ENCODE data around the gene UBAC2.

Gene UBAC2

GRCh38 chr13:99310382-99311031 lies 109.9 kb downstream of the UBAC2 start:
- no peak for DNase-seq (ENCODE audit: low read depth in 1 of 2, low spot score in 1 of 2)

GRCh38 chr13:99311137-99311536 lies 110.5 kb downstream of the UBAC2 start:
- DNase-seq (ENCODE audit: low read depth in 1 of 2, low spot score in 1 of 2), result no peak

DNA sequence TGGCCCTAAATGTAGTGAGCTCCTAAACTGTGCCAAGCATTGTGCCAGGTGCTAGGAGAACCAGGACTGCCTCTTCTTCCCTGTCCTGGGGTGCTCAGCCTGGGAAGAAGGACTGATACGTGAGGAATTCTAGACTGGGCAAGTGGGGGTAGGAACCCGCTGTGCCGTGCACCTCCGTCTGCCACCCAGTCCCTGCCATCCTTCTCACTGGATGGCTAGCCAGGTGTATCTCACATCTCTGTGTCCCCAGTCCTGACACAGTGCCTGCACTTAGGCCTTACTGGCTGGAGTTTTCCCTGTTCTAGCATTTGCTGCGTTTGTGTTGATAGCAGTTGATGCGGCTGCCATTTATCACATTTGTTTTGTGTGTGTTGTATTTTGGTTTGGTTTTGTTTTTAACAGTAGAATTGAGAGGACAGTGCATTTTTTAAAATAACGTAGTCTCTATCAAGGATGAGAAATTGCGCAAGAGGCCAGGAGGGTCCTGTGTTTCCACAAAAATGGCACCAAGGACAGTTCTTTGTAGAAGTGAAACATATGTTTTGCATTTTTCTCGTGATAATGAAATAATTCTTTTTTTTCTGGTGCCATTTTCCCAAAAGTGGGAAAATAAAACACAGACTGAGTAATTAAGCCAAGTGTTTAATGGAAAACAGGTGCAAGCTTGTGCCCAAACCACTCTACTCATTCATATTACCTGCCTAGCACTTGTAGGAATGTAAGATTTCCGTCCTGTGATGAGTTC lies 111.3 kb downstream of the UBAC2 start:
- DNase-seq (ENCODE audit: low read depth in 1 of 2, low spot score in 1 of 2), result no peak

DNA sequence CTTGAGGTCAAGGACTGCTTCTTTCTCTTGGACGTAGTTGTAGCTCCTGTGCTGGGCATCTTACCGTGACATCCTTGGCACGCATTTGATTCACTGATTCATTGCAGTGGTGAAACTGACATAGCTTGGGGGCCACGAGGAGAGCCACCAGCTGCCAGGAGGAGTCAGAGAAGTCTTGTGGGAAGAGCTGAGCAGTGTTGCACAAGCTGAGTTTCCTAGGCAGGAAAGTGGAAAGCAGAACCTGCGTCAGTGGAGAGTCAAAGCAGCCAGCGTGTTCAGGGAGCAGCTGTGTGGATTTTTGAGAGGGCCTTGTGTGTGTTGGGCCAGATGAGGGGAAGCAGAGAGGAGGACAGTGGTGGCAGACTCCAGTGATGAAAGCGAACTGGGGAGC lies 111.8 kb downstream of the UBAC2 start:
- DNase-seq (ENCODE audit: low read depth in 1 of 2, low spot score in 1 of 2), result no peak

DNA sequence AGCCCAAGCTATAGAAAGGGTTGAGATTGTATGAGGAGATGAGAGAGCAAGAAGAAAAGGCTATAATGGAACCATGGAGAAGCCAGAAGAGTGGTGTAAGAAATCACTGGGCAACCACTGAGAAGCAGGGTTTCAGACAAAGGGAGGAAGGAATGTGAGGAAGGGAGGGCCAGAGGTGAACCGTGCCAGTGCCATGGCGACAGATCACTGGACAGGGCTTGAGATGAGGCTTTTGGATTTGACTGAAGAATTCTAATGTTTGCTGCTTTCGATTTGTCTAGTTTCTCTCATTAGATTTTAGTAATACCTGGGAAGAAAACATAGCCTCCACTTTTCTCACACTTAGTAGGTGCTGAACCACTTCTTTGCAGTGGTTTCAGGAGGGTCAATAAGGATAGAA lies 112.8 kb downstream of the UBAC2 start:
- DNase-seq (ENCODE audit: low read depth in 1 of 2, low spot score in 1 of 2), result no peak

- DNase-seq (ENCODE audit: low read depth in 1 of 2, low spot score in 1 of 2), result no peak
Measured at GRCh38 chr13:99313941-99314340, 113.3 kb downstream of the UBAC2 start.

DNA sequence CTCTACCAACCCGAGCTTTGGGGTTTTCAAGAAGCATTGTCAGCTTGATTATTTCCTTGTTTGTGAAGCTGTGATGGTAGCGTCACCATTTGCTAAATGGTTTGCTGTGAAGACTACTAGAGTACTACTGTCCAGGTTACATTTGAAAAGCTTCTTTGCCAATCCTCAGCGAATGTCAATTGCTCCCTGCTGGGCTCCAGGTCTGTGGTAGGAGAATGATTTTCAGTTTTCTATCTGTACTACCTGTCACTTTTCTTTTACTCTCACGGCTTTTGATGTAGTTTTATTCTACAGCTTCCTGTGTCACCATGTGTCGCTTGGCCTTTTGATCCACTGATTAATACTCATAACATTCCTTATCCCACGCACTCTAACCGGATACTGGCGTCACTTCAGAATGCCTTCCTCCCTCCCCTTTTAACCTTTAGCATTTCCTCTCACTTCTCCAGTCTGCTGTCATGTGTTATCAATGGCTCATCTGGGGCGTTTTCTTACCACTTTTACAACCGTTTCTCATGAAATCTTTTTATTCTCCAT lies 114.1 kb downstream of the UBAC2 start:
- DNase-seq (ENCODE audit: low read depth in 1 of 2, low spot score in 1 of 2), result peak in 1 of 2 donors; percentile 48

DNA sequence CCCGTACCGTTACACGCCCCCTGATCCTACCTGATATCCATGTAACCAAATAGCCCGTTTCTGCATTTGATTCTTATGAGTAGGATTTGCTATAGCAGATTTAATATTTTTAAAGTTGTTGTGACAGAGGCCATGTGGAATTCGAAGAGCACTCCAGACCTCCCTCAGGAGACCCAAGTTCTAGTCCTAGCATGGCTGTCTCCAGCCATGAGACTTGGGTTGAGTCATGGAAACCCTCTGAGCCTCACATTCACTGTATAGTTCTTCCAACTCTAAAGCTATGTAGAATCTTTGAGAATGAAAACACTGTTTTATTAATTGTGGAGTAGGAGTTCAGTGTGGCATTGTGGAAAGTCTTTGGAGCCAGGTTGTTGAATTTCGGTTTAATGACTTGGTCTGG lies 114.5 kb downstream of the UBAC2 start:
- no peak for DNase-seq (ENCODE audit: low read depth in 1 of 2, low spot score in 1 of 2)

DNA sequence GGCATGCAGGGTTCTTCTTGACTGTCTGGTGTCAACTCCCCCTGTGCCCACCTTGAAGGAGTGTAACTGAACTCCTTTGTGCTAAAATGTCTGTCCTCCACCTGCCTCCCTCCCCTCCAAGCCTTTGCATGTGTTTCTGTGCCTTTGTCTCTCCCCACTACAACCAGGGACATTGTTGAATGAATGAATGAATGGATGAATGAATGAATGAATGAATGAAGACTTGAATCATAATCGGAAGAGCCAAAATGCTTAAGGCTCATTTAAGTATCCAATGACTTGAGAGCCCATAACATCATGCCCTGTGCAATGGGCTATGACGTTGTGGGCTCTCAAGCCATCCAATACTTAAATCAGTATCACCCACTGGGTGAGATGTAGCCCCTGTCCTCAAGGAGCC lies 115.6 kb downstream of the UBAC2 start:
- no peak for DNase-seq (ENCODE audit: low read depth in 1 of 2, low spot score in 1 of 2)

- no peak for DNase-seq (ENCODE audit: low read depth in 1 of 2, low spot score in 1 of 2)
Measured at GRCh38 chr13:99316657-99317256, 116.1 kb downstream of the UBAC2 start.

GRCh38 chr13:99320693-99321481 lies 120.2 kb downstream of the UBAC2 start:
- no peak for DNase-seq (ENCODE audit: low read depth in 1 of 2, low spot score in 1 of 2)

DNA sequence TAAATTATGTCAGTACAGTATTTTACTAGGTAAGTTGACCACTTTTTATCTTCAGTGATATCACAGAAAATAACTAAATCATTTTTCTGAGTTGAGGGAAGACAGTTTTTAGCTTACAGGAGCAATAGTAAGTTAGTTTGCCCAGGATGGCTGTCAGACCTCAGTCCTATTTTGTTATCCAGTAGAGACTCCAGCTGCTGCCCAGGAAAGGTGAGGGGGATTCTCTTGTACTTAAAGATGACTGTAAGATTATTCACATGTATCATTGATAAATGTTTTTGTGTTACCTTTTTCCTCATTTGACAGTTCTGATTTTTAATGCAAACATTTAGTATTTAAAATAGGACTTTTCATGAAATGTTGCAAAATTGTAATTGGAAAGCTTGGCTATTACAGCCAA lies 121.1 kb downstream of the UBAC2 start:
- DNase-seq (ENCODE audit: low read depth in 1 of 2, low spot score in 1 of 2), result no peak

- no peak for DNase-seq (ENCODE audit: low read depth in 1 of 2, low spot score in 1 of 2)
Measured at GRCh38 chr13:99322297-99323103, 121.8 kb downstream of the UBAC2 start.

DNA sequence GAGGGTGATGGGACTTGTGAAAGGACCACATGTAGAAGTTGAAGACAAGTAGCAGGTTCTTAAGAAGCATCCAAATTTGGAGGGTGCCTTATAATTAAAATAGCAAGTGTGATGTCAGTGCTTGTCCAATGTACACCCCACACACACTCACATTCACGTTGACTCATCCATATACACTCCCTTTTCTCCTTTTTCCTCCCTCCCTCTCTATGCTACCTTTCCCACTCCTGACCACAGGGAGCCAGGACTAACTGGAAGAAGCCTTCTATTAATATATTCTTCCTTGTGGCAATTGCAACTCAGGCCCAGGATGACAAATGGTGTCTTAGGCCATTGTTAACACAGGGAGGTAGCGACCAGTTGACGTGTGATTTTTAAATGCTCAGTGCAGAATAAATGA lies 122.8 kb downstream of the UBAC2 start:
- DNase-seq (ENCODE audit: low read depth in 1 of 2, low spot score in 1 of 2), result no peak

GRCh38 chr13:99326012-99326411 lies 125.4 kb downstream of the UBAC2 start:
- no peak for DNase-seq (ENCODE audit: low read depth in 1 of 2, low spot score in 1 of 2)

DNA sequence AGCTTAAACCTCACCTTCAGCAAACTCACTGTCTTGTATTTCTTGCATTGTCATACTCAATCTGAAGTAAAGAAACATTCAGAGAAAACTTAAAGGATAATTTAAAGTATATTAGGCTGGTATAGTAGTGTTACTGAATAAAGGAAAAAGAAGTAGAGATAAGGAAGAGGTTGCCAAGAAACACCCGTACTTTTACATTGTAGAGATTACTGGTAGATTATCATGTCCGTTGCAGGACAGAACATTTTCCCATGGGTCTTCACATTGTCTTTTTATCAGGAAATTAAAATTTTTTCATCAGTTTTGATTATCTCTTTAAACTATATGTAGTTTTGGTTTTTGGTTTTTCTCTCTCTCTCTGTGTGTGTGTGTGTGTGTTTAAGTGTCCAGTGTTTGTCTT lies 126.5 kb downstream of the UBAC2 start:
- DNase-seq (ENCODE audit: low read depth in 1 of 2, low spot score in 1 of 2), result no peak

- no peak for DNase-seq (ENCODE audit: low read depth in 1 of 2, low spot score in 1 of 2)
Measured at GRCh38 chr13:99327761-99328160, 127.1 kb downstream of the UBAC2 start.

- no peak for DNase-seq (ENCODE audit: low read depth in 1 of 2, low spot score in 1 of 2)
Measured at GRCh38 chr13:99329477-99329876, 128.8 kb downstream of the UBAC2 start.

GRCh38 chr13:99330942-99331341 lies 130.3 kb downstream of the UBAC2 start:
- DNase-seq (ENCODE audit: low read depth in 1 of 2, low spot score in 1 of 2), result no peak

GRCh38 chr13:99331881-99332293 lies 131.2 kb downstream of the UBAC2 start:
- no peak for DNase-seq (ENCODE audit: low read depth in 1 of 2, low spot score in 1 of 2)

- DNase-seq (ENCODE audit: low read depth in 1 of 2, low spot score in 1 of 2), result no peak
Measured at GRCh38 chr13:99332456-99332855, 131.8 kb downstream of the UBAC2 start.

Measured in activated T-helper 1 cell treated with anti-CD3 and anti-CD28 coated beads, Interleukin-2, amount 50 U/mL, for 16 hours (primary cell).